AG04449 (cell line): ENCODE results near the gene OIP5.

ENCODE experiments used
- CTCF ChIA-PET: fragments of 350-600 bp; formaldehyde crosslinking; extraction: SDS; loops from one replicate; lab custom pipeline; 2021; ENCODE audit warnings: antibody characterized with exemption; lab: Yijun Ruan, JAX
- POLR2A ChIA-PET: fragments of 400-600, 350-600 bp; formaldehyde crosslinking; extraction: SDS; loops from one replicate; lab custom pipeline; 2020; ENCODE audit warnings: antibody characterized with exemption, inconsistent platforms; lab: Yijun Ruan, JAX
- DNase-seq: peaks from one replicate; pipeline ENCODE4 v3.0.0-alpha.2; 2010; ENCODE audit warnings: low read depth, low spot score
- H3K4me3 ChIP-seq: 2 replicates; pipeline ENCODE4 v1.5.1; 2011; ENCODE audit warnings: low read depth, mild to moderate bottlenecking, control low read depth, low read length
- TF ChIP-seq, protein P1 (sequence below): IDR thresholded peaks from one replicate; pipeline ENCODE4 v1.5.1; 2011; ENCODE audit warnings: mild to moderate bottlenecking, moderate library complexity, low read length, control low read depth, inconsistent platforms; ENCODE audit not compliant: insufficient read depth; ENCODE audit errors: missing control alignments

The OIP5 gene

DNA sequence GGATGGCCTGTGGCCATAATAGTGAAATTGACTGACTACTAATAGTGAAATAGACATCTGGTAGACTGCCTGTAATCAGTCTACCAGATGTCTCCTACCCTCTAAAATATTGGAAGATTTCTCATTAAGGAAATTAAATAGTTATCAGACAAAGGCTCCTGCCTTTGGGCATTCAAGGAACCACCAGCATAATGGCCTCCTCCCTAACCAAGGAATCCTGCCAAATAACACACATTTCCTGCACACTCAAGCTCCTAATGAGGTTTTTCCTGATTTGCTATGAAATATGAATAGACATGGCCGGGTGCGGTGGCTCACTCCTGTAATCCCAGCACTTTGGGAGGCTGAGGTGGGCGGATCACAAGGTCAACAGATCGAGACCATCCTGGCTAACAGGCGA is 14.8 kb upstream of the OIP5 start:
- no peak for DNase-seq
- CTCF ChIA-PET, result interaction anchor here (0.7 kb wide), 1 partner anchor 23 kb away, joined by 3 read pairs; no protein-coding TSS in a partner anchor
- H3K4me3 ChIP-seq, result no peak overlapping the region
- TF ChIP-seq, protein P1, sequence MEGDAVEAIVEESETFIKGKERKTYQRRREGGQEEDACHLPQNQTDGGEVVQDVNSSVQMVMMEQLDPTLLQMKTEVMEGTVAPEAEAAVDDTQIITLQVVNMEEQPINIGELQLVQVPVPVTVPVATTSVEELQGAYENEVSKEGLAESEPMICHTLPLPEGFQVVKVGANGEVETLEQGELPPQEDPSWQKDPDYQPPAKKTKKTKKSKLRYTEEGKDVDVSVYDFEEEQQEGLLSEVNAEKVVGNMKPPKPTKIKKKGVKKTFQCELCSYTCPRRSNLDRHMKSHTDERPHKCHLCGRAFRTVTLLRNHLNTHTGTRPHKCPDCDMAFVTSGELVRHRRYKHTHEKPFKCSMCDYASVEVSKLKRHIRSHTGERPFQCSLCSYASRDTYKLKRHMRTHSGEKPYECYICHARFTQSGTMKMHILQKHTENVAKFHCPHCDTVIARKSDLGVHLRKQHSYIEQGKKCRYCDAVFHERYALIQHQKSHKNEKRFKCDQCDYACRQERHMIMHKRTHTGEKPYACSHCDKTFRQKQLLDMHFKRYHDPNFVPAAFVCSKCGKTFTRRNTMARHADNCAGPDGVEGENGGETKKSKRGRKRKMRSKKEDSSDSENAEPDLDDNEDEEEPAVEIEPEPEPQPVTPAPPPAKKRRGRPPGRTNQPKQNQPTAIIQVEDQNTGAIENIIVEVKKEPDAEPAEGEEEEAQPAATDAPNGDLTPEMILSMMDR, result no peak
- POLR2A ChIA-PET, result no interaction called here

DNA sequence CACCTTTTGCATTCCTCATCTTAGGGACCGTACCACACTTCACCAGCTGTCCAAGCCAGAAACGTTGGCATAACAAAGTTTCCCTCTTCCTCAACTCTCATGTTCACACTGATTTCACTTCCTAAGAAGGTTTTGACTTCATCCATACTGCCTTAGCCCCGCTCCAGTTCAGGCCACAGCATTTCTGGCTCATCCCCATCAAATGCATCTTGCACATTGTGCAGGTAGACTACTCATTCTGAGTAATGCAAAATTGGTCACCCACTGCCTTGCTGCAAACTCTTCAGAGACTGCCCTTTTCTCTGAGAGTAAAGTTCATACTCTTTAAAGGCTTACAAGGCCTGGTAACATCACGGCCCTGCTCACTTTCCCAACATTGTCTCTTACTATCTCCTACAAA is 9.1 kb upstream of the OIP5 start:
- ChIA-PET POLR2A (no interaction called here), CTCF (no interaction called here)
- no peak for DNase-seq
- H3K4me3 ChIP-seq, result no peak overlapping the region
- TF ChIP-seq, protein P1, result no peak

DNA sequence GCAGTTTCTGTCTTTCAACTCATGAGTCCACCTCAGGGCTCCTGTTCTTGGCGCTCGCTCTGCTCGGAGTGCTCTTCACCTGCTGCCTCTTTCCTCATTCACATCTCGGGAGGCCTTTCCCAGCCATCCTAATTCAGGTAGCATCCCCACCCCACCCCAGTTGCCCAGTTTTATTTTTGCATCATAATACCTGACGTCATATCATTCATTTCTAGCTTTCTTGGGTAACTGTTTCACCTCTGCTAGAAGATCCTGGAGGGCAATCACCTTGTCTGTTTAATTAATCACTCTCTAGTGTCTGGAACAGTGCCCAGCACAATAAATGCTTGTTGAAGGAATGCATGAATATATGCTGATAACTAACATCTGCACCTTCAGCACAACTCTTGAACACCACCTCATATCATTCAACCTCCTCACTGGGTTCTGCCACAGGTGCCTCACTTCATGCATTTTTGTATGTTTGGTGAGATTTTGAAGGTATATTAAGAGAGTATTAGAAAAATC is 7.9 kb upstream of the OIP5 start:
- POLR2A ChIA-PET, result no interaction called here
- CTCF ChIA-PET, result no interaction called here
- DNase-seq, result no peak
- TF ChIP-seq, protein P1, result no peak
- H3K4me3 ChIP-seq, result no peak overlapping the region

DNA sequence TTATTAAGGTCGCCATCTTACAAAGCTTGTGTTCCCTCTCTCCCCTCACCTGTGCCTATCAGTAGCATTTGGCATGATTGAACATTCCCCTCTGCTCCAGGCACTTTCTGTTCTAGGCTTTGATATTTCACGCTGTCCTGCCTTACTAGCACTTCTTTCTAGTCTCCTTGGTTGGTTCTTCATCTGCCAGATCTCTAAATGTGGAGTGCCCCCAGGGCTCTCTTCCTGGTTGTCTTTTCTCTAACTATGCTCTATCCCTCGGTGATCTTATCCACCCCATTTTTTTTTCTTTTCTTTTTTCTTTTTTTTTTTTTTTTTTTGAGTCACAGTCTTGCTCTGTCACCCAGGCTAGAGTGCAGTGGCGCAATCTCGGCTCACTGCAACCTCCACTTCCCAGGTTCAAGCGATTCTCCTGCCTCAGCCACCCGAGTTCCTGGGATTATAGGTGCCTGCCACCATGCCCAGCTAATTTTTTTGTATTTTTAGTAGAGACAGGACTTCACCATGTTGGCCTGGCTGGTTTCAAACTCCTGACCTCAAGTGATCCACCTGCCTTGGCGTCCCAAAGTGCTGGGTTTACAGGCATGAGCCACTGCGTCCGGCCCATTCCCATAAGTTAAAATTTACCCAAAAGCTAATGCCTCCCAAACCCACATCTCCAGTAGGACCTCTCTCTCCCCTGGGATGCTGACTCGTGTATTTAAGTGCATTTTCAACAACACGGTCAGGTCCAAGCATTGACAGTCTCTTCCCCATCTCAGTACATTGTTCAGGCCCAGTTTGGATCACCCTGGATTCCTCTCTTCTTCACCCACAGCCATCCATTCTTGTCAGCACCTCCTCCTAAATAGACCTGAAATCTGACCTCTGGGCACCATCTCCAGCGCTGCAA is 5.5 kb upstream of the OIP5 start:
- no peak overlapping the region for H3K4me3 ChIP-seq
- TF ChIP-seq, protein P1, result no peak
- ChIA-PET POLR2A (no interaction called here), CTCF (no interaction called here)
- DNase-seq, result no peak

DNA sequence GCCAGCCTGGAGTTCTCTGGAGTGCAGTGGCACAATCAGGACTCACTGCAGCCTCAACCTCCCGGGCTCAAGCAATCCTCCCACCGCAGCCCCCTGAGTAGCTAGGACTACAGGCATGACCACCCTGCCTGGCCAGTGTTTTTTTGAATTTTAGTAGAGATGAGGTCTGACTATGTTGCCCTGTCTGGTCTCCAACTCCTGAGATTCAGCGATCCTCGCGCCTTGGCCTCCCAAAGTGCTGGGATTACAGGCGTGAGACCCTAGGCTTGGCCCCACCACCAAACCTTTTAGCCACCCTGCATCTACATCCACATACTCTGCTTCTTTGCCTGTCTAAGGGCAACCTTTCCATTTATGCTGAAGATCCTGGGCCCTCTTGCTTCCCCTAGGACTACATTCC is 4.7 kb upstream of the OIP5 start:
- TF ChIP-seq, protein P1, result no peak
- ChIA-PET POLR2A (no interaction called here), CTCF (no interaction called here)
- no peak for DNase-seq
- H3K4me3 ChIP-seq, result no peak overlapping the region

DNA sequence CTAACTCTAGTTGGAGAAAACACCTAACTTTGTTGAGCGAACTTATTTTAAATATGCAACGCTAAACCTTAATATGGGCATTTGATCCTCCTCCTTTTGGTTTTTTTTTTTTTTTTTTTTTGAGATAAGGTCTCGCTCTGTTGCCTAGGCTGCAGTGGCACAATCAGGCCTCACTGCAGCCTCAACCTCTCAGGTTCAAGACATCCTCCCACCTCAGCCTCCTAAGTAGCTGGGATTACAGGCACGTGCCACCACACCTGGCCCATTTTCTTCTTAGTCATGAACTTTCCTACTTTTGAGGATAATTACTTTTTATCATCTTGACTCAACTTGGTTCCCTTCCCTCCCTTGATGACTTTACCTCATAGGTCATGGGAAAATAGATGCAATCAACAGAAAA is 4.2 kb upstream of the OIP5 start:
- ChIA-PET CTCF (no interaction called here), POLR2A (no interaction called here)
- DNase-seq, result no peak
- TF ChIP-seq, protein P1, result no peak
- no peak overlapping the region for H3K4me3 ChIP-seq
